Epithelial cell of esophagus (primary cell): ENCODE results near the gene SEMA4A.

Experiments
- DNase-seq: peaks from one replicate; pipeline ENCODE4 v3.0.0; 2010; ENCODE audit warnings: low read depth
- H3K4me3 ChIP-seq: 2 replicates; pipeline ENCODE4 v1.5.1; 2011; ENCODE audit warnings: mild to moderate bottlenecking, low read length, control low read depth
- CTCF ChIP-seq: IDR thresholded peaks from 2 replicates; pipeline ENCODE4 v1.5.1; 2011; ENCODE audit warnings: low read depth, mild to moderate bottlenecking, low read length, control low read depth, inconsistent platforms; ENCODE audit not compliant: insufficient read depth; ENCODE audit errors: missing control alignments

Gene SEMA4A

GRCh38 chr1:156126043-156126629 lies 27.2 kb upstream of the SEMA4A start:
- DNase-seq = peak; percentile 94
- TF ChIP-seq CTCF = peak; percentile 49
- H3K4me3 ChIP-seq = peak overlapping the region; percentile 28

GRCh38 chr1:156126630-156127534 lies 26.5 kb upstream of the SEMA4A start:
- DNase-seq = peak; percentile 76
- no peak for TF ChIP-seq CTCF
- peak overlapping the region; percentile 28 for H3K4me3 ChIP-seq

GRCh38 chr1:156128308-156128653 lies 25.1 kb upstream of the SEMA4A start:
- TF ChIP-seq CTCF = no peak
- no peak for DNase-seq
- peak overlapping the region; percentile 7 for H3K4me3 ChIP-seq

GRCh38 chr1:156128654-156129597 lies 24.5 kb upstream of the SEMA4A start:
- no peak for DNase-seq
- H3K4me3 ChIP-seq = peak overlapping the region; percentile 4
- no peak for TF ChIP-seq CTCF

- peak; percentile 95 for TF ChIP-seq CTCF
- peak; percentile 98 for DNase-seq
- H3K4me3 ChIP-seq = no peak overlapping the region
These were observed 23.5 kb upstream of the SEMA4A start for GRCh38 chr1:156129687-156130577.

GRCh38 chr1:156130578-156130942 lies 22.8 kb upstream of the SEMA4A start:
- DNase-seq = no peak
- no peak for TF ChIP-seq CTCF
- no peak overlapping the region for H3K4me3 ChIP-seq
